CD4-positive, CD25-positive, alpha-beta regulatory T cell (primary cell): ENCODE results near the gene VIL1. TPM values are rescaled to one million over a fixed set of nuclear protein-coding genes. Genes with fewer than 3 reads are reported as not detected.
A peak's percentile ranks its signal among the peaks of the same experiment; 100 is the strongest.

Experiments
- ATAC-seq, 2 donors: fragments of 150-1000 bp; cut with Tn5 transposase; one replicate each; pipeline ENCODE4 v1.10.0; 2021; ENCODE audit warnings: low read depth in 2 of 2, moderate number of reproducible peaks in 2 of 2, moderate library complexity in 1 of 2
- DNase-seq, 3 donors: peaks; one replicate each; pipeline versions ENCODE4 v3.0.0 to v3.0.0-alpha.2; 2012 to 2022; ENCODE audit warnings: mixed read lengths in 1 of 3
- H3K27ac ChIP-seq: one replicate; pipeline ENCODE4 v1.7.0; 2013; ENCODE audit warnings: mild to moderate bottlenecking, low read length; ENCODE audit not compliant: insufficient read depth, poor library complexity, severe bottlenecking
- H3K27me3 ChIP-seq: one replicate; pipeline ENCODE4 v1.7.0; 2013; ENCODE audit warnings: low read length; ENCODE audit not compliant: control insufficient read depth, insufficient read depth
- H3K36me3 ChIP-seq: one replicate; pipeline ENCODE4 v1.7.0; 2013; ENCODE audit warnings: mild to moderate bottlenecking, low read length, moderate library complexity; ENCODE audit not compliant: control insufficient read depth, insufficient read depth
- H3K4me1 ChIP-seq: 2 replicates; pipeline ENCODE4 v1.7.0; 2013; ENCODE audit warnings: mild to moderate bottlenecking, low read length; ENCODE audit not compliant: insufficient read depth, control insufficient read depth, poor library complexity, severe bottlenecking
- H3K4me3 ChIP-seq: one replicate; pipeline ENCODE4 v1.7.0; 2013; ENCODE audit warnings: low read depth, mild to moderate bottlenecking, low read length, moderate library complexity
- H3K9me3 ChIP-seq, 2 experiments: 1 replicate in 1 of 2; 2 replicates in 1 of 2; pipeline ENCODE4 v1.7.0; 2013; ENCODE audit warnings: low read length in 2 of 2, mild to moderate bottlenecking in 1 of 2, moderate library complexity in 1 of 2; ENCODE audit not compliant: control insufficient read depth in 2 of 2
- H3K27ac Mint-ChIP-seq, 3 donors: one replicate each; pipeline ENCODE4 v1.8.0; 2020 to 2022; ENCODE audit warnings: mild to moderate bottlenecking in 3 of 3, mixed read lengths in 3 of 3, moderate library complexity in 2 of 3
- H3K27me3 Mint-ChIP-seq: one replicate; pipeline ENCODE4 v1.8.0; 2022; ENCODE audit warnings: mild to moderate bottlenecking, mixed read lengths
- H3K36me3 Mint-ChIP-seq: one replicate; pipeline ENCODE4 v1.8.0; 2020; ENCODE audit warnings: mixed read lengths
- H3K4me1 Mint-ChIP-seq, 4 donors: one replicate each; pipeline ENCODE4 v1.8.0; 2020 to 2022; ENCODE audit warnings: mixed read lengths in 4 of 4, mild to moderate bottlenecking in 1 of 4
- H3K4me3 Mint-ChIP-seq, 4 donors: one replicate each; pipeline ENCODE4 v1.8.0; 2020 to 2022; ENCODE audit warnings: mild to moderate bottlenecking in 4 of 4, mixed read lengths in 4 of 4, moderate library complexity in 3 of 4
- H3K9me3 Mint-ChIP-seq, 7 donors: one replicate each; pipeline ENCODE4 v1.8.0; 2020 to 2022; ENCODE audit warnings: mixed read lengths in 7 of 7, mild to moderate bottlenecking in 3 of 7, moderate library complexity in 2 of 7
- polyA plus RNA-seq, 4 donors: library from polyadenylated mRNA; unstranded; fragments of 300-500 nt; fragmentation: Illumina TruSeq; gene quantifications; one replicate each; pipeline ENCODE4 v1.2.3, GENCODE V29; 2021
- total RNA-seq: library from RNA; stranded (reverse); gene quantifications from one replicate; pipeline ENCODE4 v1.2.3, GENCODE V29; 2022

VIL1 gene
- total and polyA plus RNA-seq, 5 donors from 2014 or later, result 0.08 to 2.1 (median 0.18) TPM; not detected in 1

- Mint-ChIP-seq H3K4me1 (no peaks in the 10 kb centered on the region), H3K36me3 (no peaks in the 10 kb centered on the region), H3K27ac (no peak overlapping the region), H3K4me3 (no peak overlapping the region), H3K9me3 (no peaks in the 10 kb centered on the region), H3K27me3 (peaks cover 17% of the 10 kb centered on the region)
- H3K36me3 ChIP-seq, result no peaks in the 10 kb centered on the region
- no peak overlapping the region for H3K4me3 ChIP-seq
- ATAC-seq (no peak), DNase-seq (no peak)
- H3K9me3 ChIP-seq, result no peaks in the 10 kb centered on the region
- no peak overlapping the region for H3K27ac ChIP-seq
- H3K27me3 ChIP-seq, result no peaks in the 10 kb centered on the region
- no peaks in the 10 kb centered on the region for H3K4me1 ChIP-seq
Observed at GRCh38 chr2:218428846-218429558, 10.1 kb downstream of the VIL1 start.

GRCh38 chr2:218429911-218430692 lies 11.2 kb downstream of the VIL1 start:
- DNase-seq (no peak), ATAC-seq (no peak)
- H3K4me1 ChIP-seq, result no peaks in the 10 kb centered on the region
- no peaks in the 10 kb centered on the region for H3K9me3 ChIP-seq
- H3K4me1 Mint-ChIP-seq, result peaks cover 0 to 5% (median 0%) of the 10 kb centered on the region in 4 donors
- H3K36me3 ChIP-seq, result no peaks in the 10 kb centered on the region
- peaks cover 22% of the 10 kb centered on the region for H3K27me3 Mint-ChIP-seq
- H3K27ac ChIP-seq, result no peak overlapping the region
- no peak overlapping the region for H3K27ac Mint-ChIP-seq
- no peak overlapping the region for H3K4me3 Mint-ChIP-seq
- H3K36me3 Mint-ChIP-seq, result no peaks in the 10 kb centered on the region
- peaks cover 0 to 3% (median 0%) of the 10 kb centered on the region in 7 donors for H3K9me3 Mint-ChIP-seq
- H3K4me3 ChIP-seq, result no peak overlapping the region
- no peaks in the 10 kb centered on the region for H3K27me3 ChIP-seq

- no peaks in the 10 kb centered on the region for H3K36me3 Mint-ChIP-seq
- peaks cover 0 to 3% (median 0%) of the 10 kb centered on the region in 7 donors for H3K9me3 Mint-ChIP-seq
- DNase-seq, result no peak
Observed at GRCh38 chr2:218430721-218431120, 11.8 kb downstream of the VIL1 start.

GRCh38 chr2:218431878-218432277 lies 13.0 kb downstream of the VIL1 start:
- Histone ChIP-seq H3K9me3 (no peaks in the 10 kb centered on the region), H3K27ac (no peak overlapping the region), H3K4me1 (no peaks in the 10 kb centered on the region), H3K36me3 (no peaks in the 10 kb centered on the region), H3K27me3 (no peaks in the 10 kb centered on the region), H3K4me3 (no peak overlapping the region)
- H3K27me3 Mint-ChIP-seq, result peaks cover 18% of the 10 kb centered on the region
- H3K36me3 Mint-ChIP-seq, result no peaks in the 10 kb centered on the region
- no peak overlapping the region for H3K27ac Mint-ChIP-seq
- peaks cover 0 to 3% (median 0%) of the 10 kb centered on the region in 7 donors for H3K9me3 Mint-ChIP-seq
- ATAC-seq (no peak), DNase-seq (no peak)
- H3K4me3 Mint-ChIP-seq, result no peak overlapping the region
- peaks cover 0 to 5% (median 0%) of the 10 kb centered on the region in 4 donors for H3K4me1 Mint-ChIP-seq

More at GRCh38 chr2:218430721-218431120, 11.8 kb downstream of the VIL1 start:
- H3K27ac Mint-ChIP-seq, result no peak overlapping the region
- Histone ChIP-seq H3K27me3 (no peaks in the 10 kb centered on the region), H3K4me1 (no peaks in the 10 kb centered on the region), H3K27ac (no peak overlapping the region), H3K36me3 (no peaks in the 10 kb centered on the region), H3K4me3 (no peak overlapping the region), H3K9me3 (no peaks in the 10 kb centered on the region)
- H3K4me1 Mint-ChIP-seq, result peaks cover 0 to 5% (median 0%) of the 10 kb centered on the region in 4 donors
- no peak overlapping the region for H3K4me3 Mint-ChIP-seq
- ATAC-seq, result no peak
- H3K27me3 Mint-ChIP-seq, result peaks cover 19% of the 10 kb centered on the region

- Mint-ChIP-seq H3K27ac (no peak overlapping the region), H3K27me3 (peaks cover 23% of the 10 kb centered on the region), H3K36me3 (no peaks in the 10 kb centered on the region), H3K9me3 (peaks cover 0 to 3% (median 0%) of the 10 kb centered on the region in 7 donors), H3K4me1 (peaks cover 0 to 5% (median 0%) of the 10 kb centered on the region in 4 donors), H3K4me3 (no peak overlapping the region)
- ATAC-seq, result no peak
- Histone ChIP-seq H3K36me3 (no peaks in the 10 kb centered on the region), H3K4me1 (no peaks in the 10 kb centered on the region), H3K4me3 (no peak overlapping the region), H3K27me3 (no peaks in the 10 kb centered on the region), H3K27ac (no peak overlapping the region), H3K9me3 (no peaks in the 10 kb centered on the region)
- DNase-seq, result no peak
Observed at GRCh38 chr2:218432676-218433365, 13.9 kb downstream of the VIL1 start.

GRCh38 chr2:218434456-218434855 lies 15.5 kb downstream of the VIL1 start:
- Histone ChIP-seq H3K4me3 (no peak overlapping the region), H3K36me3 (no peaks in the 10 kb centered on the region), H3K27ac (no peak overlapping the region), H3K27me3 (no peaks in the 10 kb centered on the region), H3K9me3 (no peaks in the 10 kb centered on the region), H3K4me1 (no peaks in the 10 kb centered on the region)
- DNase-seq (no peak), ATAC-seq (no peak)
- H3K36me3 Mint-ChIP-seq, result no peaks in the 10 kb centered on the region
- peak overlapping the region in 1 of 3 donors; percentile 68 for H3K27ac Mint-ChIP-seq
- no peak overlapping the region for H3K4me3 Mint-ChIP-seq
- peaks cover 25% of the 10 kb centered on the region for H3K27me3 Mint-ChIP-seq
- peaks cover 0 to 3% (median 0%) of the 10 kb centered on the region in 7 donors for H3K9me3 Mint-ChIP-seq
- H3K4me1 Mint-ChIP-seq, result peaks cover 0 to 5% (median 0%) of the 10 kb centered on the region in 4 donors

GRCh38 chr2:218435003-218435982 lies 16.4 kb downstream of the VIL1 start:
- Histone ChIP-seq H3K9me3 (no peaks in the 10 kb centered on the region), H3K4me3 (no peak overlapping the region), H3K36me3 (no peaks in the 10 kb centered on the region), H3K4me1 (no peaks in the 10 kb centered on the region), H3K27ac (no peak overlapping the region), H3K27me3 (no peaks in the 10 kb centered on the region)
- H3K9me3 Mint-ChIP-seq, result peaks cover 0 to 3% (median 0%) of the 10 kb centered on the region in 7 donors
- H3K4me3 Mint-ChIP-seq, result no peak overlapping the region
- ATAC-seq, result no peak
- H3K27me3 Mint-ChIP-seq, result peaks cover 25% of the 10 kb centered on the region
- peaks cover 0 to 5% (median 0%) of the 10 kb centered on the region in 4 donors for H3K4me1 Mint-ChIP-seq
- H3K36me3 Mint-ChIP-seq, result no peaks in the 10 kb centered on the region
- DNase-seq, result no peak
- H3K27ac Mint-ChIP-seq, result no peak overlapping the region
